ENCODE results near the gene ZNF808.
"Not testable (repeated sequence)": the region's sequence is repeated elsewhere in the genome, so short reads cannot be mapped to it uniquely, and the experiment has no call there.

ZNF808 gene

GRCh38 chr19:52536448-52536800 is 9.0 kb downstream of the ZNF808 start:
- DNase-seq = peak; percentile 48

- DNase-seq = not testable (repeated sequence)
These were observed 11.3 kb downstream of the ZNF808 start for GRCh38 chr19:52538815-52539214.

DNA sequence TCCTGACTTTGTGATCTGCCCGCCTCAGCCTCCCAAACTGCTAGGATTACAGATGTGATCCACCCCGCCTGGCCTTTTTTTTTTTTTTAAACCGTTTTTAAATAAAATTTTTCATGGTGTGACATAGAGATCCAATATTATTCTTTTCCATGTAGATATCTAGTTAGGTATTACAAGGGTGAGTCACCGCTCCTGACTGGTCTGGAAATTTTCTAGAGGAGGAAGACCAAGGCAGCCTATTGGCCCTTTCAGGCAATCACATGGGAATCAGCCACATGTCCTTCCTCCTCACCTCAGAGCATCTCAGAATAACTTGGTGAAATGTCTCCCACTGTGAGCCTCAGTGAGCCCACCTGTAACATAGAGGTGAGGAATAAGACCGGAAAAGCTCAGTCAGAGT is 13.7 kb downstream of the ZNF808 start:
- DNase-seq = not testable (repeated sequence)

DNA sequence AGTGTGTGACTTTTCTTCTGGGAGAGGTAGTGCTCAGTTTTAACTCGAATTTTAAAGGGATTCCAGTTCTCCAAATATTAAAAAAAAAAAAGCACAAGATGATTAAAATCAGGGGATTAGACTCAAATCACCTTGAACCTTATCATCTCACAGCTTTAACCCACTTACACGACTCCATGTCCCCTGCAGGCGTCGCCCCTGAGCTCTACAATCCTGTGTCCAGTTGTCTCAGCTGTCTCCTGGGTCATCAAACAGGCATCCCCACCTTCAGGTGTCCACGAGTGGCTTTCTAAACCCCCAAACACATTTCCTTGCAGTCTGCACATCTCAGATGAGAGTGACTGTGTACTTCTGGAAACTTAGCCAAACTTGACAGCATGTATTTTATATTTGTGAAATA is 14.1 kb downstream of the ZNF808 start:
- DNase-seq = no peak

DNA sequence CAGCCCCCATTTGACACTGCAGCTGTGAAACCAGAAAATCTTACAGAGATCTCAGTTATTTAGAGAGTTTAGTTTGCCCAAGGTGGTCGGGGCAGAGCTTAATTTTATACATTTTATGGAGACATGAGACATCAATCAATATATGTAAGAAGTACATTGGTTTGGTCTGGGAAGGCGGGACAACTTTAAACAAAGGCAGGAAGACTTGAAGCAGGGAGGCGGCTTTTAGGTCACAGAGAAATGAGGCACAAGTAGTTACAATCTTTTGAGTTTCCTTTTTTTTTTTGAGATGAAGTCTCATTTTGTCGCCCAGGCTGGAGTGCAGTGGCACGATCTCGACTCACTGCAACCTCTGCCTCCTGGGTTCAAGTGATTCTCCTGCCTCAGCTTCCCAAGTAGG is 15.1 kb downstream of the ZNF808 start:
- DNase-seq = not testable (repeated sequence)

GRCh38 chr19:52542984-52543664 is 15.7 kb downstream of the ZNF808 start:
- peak; percentile 54 for DNase-seq

GRCh38 chr19:52554216-52554971 is 26.9 kb downstream of the ZNF808 start:
- DNase-seq = no peak

DNA sequence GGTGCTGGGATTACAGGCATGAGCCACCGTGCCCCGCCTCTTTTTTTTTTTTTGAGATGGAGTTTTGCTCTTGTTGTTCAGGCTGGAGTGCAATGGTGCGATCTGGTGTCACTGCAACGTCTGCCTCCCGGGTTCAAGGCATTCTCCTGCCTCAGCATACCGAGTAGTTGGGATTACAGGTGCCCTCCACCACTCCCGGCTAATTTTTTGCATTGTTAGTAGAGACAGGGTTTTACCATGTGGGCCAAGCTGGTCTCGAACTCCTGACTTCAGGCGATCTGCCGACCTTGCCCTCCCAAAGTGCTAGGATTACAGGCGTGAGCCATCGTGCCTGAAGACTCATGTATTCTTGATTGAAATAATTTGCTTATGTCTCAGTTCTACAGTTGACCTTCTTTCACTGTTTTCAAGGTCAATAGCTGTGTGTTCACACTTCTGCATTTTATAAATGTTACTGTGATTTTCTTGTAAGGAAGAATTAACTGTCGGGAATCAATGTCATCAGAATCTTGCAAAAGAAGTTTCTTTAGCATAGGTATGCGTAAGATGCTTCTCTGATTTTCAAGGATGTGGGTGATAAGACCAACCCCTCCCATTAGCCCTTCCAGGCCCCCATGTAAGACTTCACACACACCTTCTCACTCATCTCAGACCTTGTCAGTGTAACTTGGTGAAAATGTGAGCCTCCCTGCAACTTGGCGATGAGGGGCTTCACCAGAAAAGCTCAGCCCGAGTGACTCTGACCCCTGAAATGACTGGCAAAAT is 29.9 kb downstream of the ZNF808 start:
- DNase-seq = no peak

GRCh38 chr19:52558732-52559445 is 31.4 kb downstream of the ZNF808 start:
- not testable (repeated sequence) for DNase-seq

- not testable (repeated sequence) for DNase-seq
These were observed 34.1 kb downstream of the ZNF808 start for GRCh38 chr19:52561611-52562010.

DNA sequence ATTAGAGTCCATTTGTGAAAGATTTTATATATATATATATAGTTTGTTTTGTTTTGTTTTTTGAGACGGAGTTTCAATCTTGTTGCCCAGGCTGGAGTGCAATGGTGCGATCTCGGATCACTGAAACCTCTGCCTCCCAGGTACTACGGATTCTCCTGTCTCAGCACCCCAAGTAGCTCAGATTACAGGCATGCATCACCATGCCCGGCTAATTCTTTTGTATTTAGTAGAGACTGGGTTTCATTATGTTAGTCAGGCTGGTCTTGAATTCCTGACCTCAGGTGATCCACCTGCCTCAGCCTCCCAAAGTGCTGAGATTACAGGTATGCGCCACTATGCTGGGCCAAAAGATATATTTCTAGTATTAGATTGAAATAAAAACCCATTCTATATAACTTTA is 38.7 kb downstream of the ZNF808 start:
- no peak for DNase-seq

- DNase-seq = no peak
These were observed 39.1 kb downstream of the ZNF808 start for GRCh38 chr19:52566588-52566987.

- no peak for DNase-seq
These were observed 40.5 kb downstream of the ZNF808 start for GRCh38 chr19:52567921-52568320.

- not testable (repeated sequence) for DNase-seq
These were observed 42.2 kb downstream of the ZNF808 start for GRCh38 chr19:52569638-52569999.

- peak; percentile 96 for DNase-seq
These were observed 42.8 kb downstream of the ZNF808 start, which contains the start of gene ZNF701 for GRCh38 chr19:52570000-52570861. ZNF701 (plus strand) TSS chr19:52570287; CDS start chr19:52574148, 3,861 bp downstream.

DNA sequence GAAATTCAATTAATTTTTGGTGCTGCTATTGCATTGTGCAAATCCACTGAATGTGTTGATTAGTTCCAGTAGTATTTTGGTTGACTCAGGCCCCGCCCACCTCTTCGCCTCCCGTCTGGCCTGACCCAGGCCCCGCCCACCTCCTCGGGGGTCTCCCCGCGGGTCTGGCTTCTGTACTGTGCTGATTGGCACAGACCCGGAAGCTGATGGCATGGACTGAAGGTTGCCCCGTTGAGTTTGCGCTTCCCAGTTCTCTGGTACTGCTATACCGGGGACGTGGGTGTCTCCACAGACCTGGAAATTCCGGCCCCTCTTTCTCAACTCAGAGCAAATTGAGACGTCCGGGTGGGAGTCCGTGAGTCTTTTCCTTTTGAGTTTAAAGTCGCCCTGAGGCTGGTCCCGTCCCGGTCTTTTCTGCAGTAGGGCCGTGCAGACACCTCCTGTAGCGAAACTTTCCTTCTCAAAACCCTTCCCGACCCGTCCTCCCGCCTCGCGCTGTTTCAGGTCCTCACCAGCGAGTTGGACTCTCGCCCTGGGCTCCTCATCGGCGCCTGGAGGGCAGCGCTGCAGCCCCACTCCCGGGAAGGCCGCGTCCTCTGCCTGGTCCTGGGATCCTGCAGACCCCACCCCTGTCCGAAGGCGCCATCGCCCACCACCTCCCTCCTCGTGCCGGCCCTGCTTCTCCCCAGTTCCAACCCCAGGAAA is 57.4 kb downstream of the ZNF808 start:
- DNase-seq = no peak

GRCh38 chr19:52585604-52586003 is 58.1 kb downstream of the ZNF808 start:
- DNase-seq = no peak

DNA sequence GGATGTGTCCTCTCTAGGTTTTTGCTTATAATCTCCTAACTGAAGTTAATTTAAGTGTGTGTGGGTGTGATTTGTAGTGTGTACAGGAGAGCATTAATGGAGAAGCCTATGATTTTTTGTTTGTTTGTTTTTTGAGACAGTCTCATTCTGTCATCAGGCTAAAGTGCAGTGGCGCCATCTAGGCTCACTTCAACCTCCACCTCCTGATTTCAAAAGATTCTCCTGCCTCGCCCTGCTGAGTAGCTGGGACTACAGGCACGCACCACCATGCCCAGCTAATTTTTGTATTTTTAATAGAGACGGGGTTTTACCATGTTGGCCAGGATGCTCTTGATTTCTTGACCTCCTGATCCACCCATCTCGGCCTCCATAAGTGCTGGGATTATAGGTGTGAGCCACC is 63.3 kb downstream of the ZNF808 start:
- DNase-seq = peak; percentile 17

- DNase-seq = no peak
These were observed 64.8 kb downstream of the ZNF808 start for GRCh38 chr19:52592301-52592700.

- not testable (repeated sequence) for DNase-seq
These were observed 66.0 kb downstream of the ZNF808 start for GRCh38 chr19:52593441-52593840.

GRCh38 chr19:52599241-52599640 is 71.8 kb downstream of the ZNF808 start:
- no peak for DNase-seq

Measured in CD4-positive, alpha-beta T cell treated with Interleukin-21 for 1 hour (primary cell).